ENCODE data around the gene PTPRQ. TPM values are rescaled to one million over a fixed set of nuclear protein-coding genes. Genes with fewer than 3 reads are reported as not detected.
"Not testable (repeated sequence)": the region's sequence is repeated elsewhere in the genome, so short reads cannot be mapped to it uniquely, and the experiment has no call there.

PTPRQ gene
- total RNA-seq, 4 donors from 2014 or later = 8.8 to 23.1 (median 11.2) TPM

DNA sequence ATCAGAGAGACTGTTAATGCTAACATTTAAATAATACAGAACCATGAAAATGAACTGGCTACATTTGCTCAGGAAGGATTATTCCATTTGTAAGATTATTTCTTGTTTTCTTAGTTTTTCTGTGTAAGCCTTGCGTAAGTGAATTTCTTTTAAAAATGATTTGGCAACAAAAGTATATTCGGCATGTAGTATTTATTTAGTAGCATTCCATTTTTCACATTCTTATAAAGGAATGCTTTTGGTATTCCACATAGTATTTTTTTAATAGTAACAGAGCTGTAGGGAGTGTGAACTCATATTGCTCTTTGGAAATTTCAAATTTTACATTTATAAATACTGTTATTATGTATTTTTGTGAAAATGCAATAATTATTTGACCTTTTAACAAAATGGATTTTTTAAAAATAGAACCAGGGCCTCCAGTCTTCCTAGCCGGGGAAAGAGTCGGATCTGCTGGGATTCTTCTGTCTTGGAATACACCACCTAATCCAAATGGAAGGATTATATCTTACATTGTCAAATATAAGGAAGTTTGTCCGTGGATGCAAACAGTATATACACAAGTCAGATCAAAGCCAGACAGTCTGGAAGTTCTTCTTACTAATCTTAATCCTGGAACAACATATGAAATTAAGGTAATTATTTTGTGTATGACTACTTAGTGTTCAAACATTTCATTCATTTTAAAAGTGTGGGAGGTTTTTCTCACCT is 1.2 kb downstream of the PTPRQ start:
- Histone ChIP-seq H3K27ac (peak overlapping the region; percentile 66 to 83 (median 75)), H3K36me3 (no peaks in the 10 kb centered on the region), H3K4me1 (peaks cover 0 to 5% of the 10 kb centered on the region in 2 donors), H3K9me3 (no peaks in the 10 kb centered on the region), H3K27me3 (no peaks in the 10 kb centered on the region), H3K4me3 (replicated peaks in 1 of 3) (no peak overlapping the region)
- DNase-seq = no peak
- TF ChIP-seq CTCF (IDR thresholded peaks at IDR 0.05) = no peak
- TF ChIP-seq POLR2A (IDR thresholded peaks at IDR 0.05) = no peak
- intact Hi-C loops (cut with DNase I) = no loop called here
- WGBS, 2 donors = 55 to 56% methylated on average over 5 of the region's 5 CpGs

DNA sequence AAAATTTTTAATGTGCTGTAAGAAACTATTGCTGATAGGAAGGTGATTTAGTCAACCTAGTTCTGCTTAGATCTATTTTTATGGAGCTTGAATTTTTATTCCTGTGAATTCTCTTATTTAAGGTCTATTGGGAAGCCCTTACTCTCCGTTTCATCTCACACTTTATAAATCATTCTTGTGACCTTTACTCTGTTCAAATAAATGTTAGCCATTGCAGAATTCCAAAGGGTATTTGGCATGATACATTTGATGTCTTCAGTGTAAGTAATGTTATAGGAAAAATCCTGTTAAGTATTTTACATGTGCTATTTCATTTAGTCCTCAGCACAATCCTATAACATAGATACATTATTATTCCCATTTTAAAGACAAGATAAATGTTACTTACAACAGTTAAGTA is 12.5 kb downstream of the PTPRQ start:
- DNase-seq = no peak
- no peaks in the 10 kb centered on the region for H3K27me3 ChIP-seq
- no peaks in the 10 kb centered on the region for H3K36me3 ChIP-seq
- TF ChIP-seq POLR2A (IDR thresholded peaks at IDR 0.05) (no peak), CTCF (IDR thresholded peaks at IDR 0.05) (no peak)
- WGBS, 2 donors = 83 to 92% methylated on average over 1 of the region's 1 CpG
- no peaks in the 10 kb centered on the region for H3K4me1 ChIP-seq
- no peak overlapping the region for H3K27ac ChIP-seq
- H3K9me3 ChIP-seq = no peaks in the 10 kb centered on the region
- H3K4me3 ChIP-seq (replicated peaks in 1 of 3) = no peak overlapping the region
- intact Hi-C loops (cut with DNase I) = no loop called here

DNA sequence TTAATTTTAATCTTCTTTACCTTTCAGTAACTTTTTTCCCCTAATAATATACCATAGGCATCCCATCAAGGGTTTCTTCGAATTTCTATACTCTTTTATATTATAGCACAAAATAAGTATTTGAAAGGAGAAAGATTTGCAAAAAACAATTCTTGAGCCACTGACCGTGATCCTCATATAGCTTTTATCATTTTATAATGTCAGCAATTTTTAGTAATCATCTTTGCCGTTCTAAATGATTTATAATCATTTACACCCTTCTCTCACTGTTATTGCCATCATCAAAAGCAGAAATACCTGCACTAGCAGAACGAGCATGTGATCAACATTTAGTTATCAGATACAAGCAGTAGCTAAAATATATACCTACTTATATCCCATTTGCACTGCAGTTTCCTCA is 16.9 kb downstream of the PTPRQ start:
- TF ChIP-seq POLR2A (IDR thresholded peaks at IDR 0.05) (no peak), CTCF (IDR thresholded peaks at IDR 0.05) (no peak)
- no peak for DNase-seq
- Histone ChIP-seq H3K4me3 (replicated peaks in 1 of 3) (no peak overlapping the region), H3K9me3 (no peaks in the 10 kb centered on the region), H3K4me1 (no peaks in the 10 kb centered on the region), H3K36me3 (no peaks in the 10 kb centered on the region), H3K27me3 (no peaks in the 10 kb centered on the region), H3K27ac (no peak overlapping the region)
- 88% methylated on average over 4 of the region's 4 CpGs for WGBS, 2 donors
- intact Hi-C loops (cut with DNase I) = no loop called here

- WGBS, 2 donors = 75 to 76% methylated on average over 17 of the region's 18 CpGs
- H3K27me3 ChIP-seq; H3K9me3 ChIP-seq; DNase-seq; intact Hi-C loops (cut with DNase I); H3K4me1 ChIP-seq; H3K4me3 ChIP-seq (replicated peaks in 1 of 3); H3K27ac ChIP-seq; H3K36me3 ChIP-seq: not testable (repeated sequence)
Measured at GRCh38 chr12:80461851-80462250, 17.8 kb downstream of the PTPRQ start.

DNA sequence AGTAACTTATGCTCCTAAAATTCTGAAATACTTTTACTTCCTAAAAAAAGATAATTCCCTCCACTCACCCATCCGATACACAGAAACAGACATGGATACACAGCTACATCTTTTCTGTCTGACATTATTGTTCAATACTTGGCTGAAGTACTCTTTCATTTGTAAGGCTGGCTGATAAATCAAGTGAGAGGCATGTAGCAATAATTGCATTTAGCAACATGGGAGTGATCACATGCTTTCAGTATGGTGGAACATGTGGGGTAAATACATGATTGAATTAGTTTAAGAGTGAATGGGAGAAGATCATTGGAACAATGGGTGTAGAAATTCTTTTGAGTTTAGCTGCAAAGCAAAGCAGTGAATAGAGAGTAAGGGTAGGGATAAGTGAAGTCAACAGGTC is 25.6 kb downstream of the PTPRQ start:
- no peak overlapping the region for H3K27ac ChIP-seq
- H3K4me3 ChIP-seq (replicated peaks in 1 of 3) = no peak overlapping the region
- H3K4me1 ChIP-seq = no peaks in the 10 kb centered on the region
- 92 to 98% methylated on average over 1 of the region's 1 CpG for WGBS, 2 donors
- no peaks in the 10 kb centered on the region for H3K36me3 ChIP-seq
- no peaks in the 10 kb centered on the region for H3K27me3 ChIP-seq
- intact Hi-C loops (cut with DNase I) = no loop called here
- H3K9me3 ChIP-seq = no peaks in the 10 kb centered on the region
- no peak for DNase-seq
- no peak for TF ChIP-seq POLR2A (IDR thresholded peaks at IDR 0.05)
- TF ChIP-seq CTCF (IDR thresholded peaks at IDR 0.05) = no peak
